Dermis blood vessel endothelial cell (primary cell): Measurements from ENCODE around the gene ZNF302. TPM values are rescaled to one million over a fixed set of nuclear protein-coding genes. Genes with fewer than 3 reads are reported as not detected.
"Not testable (repeated sequence)": the region's sequence is repeated elsewhere in the genome, so short reads cannot be mapped to it uniquely, and the experiment has no call there.

Experiments used
- DNase-seq: peaks from one replicate; pipeline ENCODE4 v3.0.0; 2010
- total RNA-seq: library from RNA; depleted of rRNA; stranded (reverse); fragments of >200 nt; gene quantifications from 2 replicates; pipeline ENCODE4 v1.2.3, GENCODE V29; 2014

Gene ZNF302
- total RNA-seq, 1 donor from 2014 or later, result 15.8 TPM

DNA sequence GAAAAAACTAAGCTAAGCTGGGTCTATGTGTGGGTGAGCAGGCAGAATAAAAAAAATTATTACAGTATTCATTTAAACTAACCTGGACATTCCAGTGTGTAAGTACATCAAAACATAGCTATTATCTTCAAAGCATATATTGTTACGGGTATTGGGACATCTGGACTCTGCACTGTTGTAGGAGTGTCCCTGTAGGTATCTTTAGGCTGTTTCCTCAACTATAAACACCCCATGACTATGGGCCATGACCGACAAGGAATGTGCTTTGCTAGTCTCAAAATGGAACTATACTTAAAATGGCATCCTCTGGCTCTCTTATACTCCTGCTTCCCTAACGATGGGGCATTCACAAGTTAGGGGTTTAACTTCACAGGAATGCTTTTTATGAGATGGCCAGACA is 3.9 kb upstream of the ZNF302 start:
- DNase-seq, result no peak

DNA sequence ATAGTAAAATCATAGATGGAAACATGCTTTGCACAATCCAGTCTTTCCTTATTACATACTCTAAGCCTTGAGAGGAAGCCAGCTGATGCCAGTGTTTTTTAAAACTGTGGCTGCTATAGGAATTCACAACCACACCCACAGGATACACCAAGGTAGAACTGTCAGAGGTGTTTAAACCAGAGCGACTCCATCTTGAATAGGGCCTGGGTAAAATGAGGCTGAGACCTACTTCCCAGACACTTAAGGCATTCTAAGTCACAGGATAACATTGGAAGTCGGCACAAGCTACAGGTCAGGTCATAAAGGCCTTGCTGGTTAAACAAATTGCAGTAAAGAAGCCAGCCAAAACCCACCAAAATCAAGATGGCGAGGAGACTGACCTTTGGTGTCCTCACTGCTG is 2.2 kb upstream of the ZNF302 start:
- DNase-seq, result no peak

DNA sequence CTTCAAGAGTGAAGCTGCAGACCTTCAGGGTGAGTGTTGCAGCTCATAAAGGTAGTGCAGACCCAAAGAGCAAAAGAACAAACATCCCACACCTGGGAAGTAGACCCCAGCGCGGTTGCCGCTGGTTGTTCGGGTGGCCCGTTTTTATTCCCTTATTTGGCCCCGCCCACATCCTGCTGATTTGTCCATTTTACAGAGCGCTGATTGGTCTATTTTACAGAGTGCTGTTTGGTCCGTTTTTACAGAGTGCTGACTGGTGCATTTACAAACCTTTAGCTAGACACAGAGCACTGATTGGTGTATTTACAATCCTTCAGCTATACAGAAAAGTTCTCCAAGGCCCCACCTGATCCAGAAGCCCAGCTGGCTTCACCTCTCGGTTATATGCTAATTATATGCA is 1.6 kb upstream of the ZNF302 start:
- no peak for DNase-seq

DNA sequence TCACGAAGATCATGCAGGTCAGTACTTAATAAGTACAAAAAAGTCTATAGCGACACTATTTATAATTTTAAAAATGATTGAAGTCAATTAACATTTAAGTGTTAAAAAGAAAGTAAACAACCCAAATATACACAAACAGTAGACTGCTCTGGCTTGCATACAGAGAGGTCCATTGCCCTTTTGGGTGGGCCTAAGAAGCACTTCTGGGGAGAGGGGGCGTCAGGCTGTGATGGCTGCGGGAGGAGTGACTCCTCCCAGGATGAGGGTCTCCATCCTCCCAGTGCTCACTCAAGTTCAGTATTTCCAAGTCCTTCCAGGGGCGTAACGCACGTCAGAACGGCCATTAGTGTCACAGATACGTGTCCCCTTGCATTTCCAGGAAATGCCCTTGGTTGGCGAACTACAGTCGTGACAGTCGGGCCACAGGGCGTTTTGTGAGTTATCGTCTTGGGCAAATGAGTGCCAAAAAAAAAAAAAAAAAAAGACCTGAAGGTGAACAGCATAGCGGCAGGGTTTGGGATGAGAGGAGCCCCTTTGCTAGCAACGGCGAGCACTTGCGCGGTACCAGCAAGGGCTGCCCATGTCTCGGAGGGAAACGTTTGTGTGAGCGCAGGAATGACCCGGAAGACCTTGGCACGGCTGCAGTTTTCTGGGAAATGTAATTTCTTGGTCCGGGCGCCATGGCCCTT is 637 bp upstream of the ZNF302 start, which contains the start of gene SCGB2B2:
Gene SCGB2B2 (minus strand): TSS at position 463 of the 689 bp plus-strand sequence. CDS start 82,596 bp downstream, outside the sequence.
- peak; percentile 74 for DNase-seq

DNA sequence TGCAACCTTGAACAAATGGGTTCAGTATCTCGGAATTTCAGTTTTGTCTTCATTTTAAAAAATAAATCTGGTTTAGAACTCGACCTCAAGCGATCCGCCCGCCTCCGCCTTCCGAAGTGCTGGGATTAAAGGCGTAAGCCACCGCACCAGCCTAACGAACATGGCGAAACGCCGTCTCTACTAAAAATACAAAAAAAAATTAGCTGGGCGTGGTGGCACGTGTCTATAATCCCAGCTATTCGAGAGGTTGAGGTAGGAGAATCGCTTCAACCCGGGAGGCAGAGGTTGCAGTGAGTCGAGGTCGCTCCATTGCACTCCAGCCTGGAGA is 571 bp downstream of the ZNF302 start:
- no peak for DNase-seq

DNA sequence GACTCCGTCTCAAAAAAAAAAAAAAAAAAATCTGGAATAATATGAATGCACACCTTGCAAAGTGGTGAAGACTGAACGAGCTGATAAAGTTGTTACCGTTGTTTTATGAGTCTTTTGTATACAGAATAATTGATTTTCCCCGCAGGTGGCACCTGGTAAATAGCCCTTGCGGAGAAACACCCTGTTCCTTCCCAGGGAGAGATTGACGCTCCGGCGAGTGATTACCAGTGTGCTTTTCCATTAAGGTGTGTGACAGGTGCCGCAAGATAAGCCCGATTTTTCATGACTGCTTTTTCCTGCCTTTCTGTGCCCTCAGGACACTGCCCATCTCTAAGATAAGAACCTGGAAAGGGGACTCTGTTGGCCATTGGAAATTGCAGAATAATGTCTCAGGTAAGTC is 943 bp downstream of the ZNF302 start:
- DNase-seq, result no peak

DNA sequence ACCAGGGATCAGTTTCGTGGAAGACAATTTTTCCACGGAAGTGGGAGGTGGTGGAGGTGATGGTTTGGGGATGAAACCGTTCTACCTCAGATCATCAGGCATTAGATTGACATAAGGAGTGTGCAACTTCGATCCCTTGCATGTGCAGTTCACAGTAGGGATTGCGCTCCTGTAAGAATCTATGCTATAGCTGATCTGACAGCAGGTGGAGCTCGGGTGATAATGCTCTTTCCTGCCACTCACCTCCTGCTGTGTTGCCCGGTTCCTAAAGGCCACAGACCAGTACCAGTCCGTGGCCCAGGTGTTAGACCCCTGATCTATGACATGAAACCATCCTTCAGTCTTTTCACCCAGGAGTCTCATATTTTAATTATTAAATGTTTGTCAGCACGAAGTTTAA is 4.0 kb downstream of the ZNF302 start:
- DNase-seq, result no peak

DNA sequence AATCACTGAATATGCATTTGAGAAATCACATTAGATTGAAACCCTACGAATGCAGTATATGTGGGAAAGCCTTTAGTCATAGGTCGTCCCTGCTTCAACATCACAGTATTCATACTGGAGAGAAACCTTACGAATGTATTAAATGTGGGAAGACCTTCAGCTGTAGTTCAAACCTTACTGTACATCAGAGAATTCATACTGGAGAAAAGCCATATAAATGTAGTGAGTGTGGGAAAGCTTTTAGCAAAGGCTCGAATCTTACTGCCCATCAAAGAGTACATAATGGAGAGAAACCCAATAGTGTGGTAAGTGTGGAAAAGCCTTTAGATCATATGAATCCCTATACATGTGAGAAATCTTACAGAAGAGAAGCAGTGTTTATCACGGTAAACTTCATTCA is 7.8 kb downstream of the ZNF302 start:
- not testable (repeated sequence) for DNase-seq

DNA sequence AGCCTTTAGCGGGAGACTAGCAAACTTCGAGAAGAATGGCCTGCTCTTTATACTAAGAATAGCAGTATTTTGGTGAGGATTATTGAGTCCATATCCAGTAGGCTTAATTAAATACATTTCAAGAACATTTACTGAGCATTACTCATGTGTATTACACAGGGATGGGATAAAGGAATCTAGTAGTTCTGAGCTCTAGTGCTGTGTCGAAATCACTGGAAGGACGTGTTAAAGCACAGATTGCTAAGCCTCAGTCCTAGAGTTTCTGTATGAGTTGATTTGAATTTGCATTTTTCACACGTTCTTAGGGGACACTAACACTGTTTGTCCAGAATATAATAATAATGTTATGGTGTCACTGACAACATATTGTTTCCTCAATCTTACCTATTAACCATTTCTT is 9.0 kb downstream of the ZNF302 start:
- DNase-seq, result no peak

DNA sequence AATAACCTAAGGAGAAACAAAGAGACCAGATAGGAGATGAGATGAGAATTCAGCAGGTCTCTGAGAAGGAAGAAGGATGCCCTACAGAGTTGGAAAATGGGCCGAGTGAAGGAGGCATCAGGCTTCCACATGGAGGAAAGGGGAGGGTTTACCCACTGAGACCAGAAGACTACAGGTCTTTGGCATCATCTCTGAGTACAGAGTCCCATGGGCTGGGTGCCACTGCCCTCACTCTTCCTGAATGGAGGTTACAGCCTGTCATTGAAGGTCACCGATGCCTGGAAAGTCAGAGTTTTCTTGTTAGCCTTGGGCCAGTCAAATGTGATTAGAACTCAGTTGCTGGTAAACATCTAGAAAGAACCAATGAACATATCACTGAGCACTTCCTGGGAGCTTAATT is 9.9 kb downstream of the ZNF302 start:
- DNase-seq, result no peak

DNA sequence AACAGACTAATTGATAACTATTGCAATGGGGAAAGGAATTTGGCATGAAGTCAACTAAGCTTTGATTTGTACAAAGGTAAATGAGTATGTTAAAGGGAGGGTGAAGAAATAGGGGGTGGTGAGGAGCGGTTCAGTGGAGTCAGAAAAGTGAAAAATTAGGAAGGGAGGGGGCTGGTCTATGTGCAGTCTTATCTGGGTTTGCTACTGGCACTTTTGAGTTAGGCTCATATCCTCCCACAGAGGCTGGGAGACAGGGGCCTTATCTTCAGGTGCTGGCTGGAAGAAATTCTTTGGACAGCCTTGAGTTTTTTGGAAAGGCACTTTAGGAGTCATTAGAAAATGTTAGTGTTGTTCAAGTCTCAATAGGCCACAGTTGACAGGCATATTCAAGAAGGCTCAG is 11.1 kb downstream of the ZNF302 start:
- DNase-seq, result no peak

DNA sequence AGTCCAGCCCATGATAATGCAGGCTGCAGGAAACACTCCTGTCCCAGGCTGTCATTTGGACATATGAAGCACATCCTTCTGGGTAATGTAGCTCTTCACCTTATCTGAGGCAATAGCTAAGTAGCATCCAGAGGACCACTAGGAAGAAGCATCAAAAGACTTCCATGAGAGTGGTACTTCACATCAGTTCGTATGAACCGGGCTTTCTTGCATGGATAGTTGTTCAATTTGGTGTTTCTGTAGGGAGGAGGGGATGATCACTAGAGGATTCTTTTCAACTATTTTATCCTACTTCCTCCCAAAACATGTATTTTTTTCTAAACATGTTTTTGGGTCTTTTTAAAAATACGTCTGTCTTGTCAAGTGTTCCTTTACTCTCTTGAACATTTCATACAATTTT is 12.9 kb downstream of the ZNF302 start:
- no peak for DNase-seq

DNA sequence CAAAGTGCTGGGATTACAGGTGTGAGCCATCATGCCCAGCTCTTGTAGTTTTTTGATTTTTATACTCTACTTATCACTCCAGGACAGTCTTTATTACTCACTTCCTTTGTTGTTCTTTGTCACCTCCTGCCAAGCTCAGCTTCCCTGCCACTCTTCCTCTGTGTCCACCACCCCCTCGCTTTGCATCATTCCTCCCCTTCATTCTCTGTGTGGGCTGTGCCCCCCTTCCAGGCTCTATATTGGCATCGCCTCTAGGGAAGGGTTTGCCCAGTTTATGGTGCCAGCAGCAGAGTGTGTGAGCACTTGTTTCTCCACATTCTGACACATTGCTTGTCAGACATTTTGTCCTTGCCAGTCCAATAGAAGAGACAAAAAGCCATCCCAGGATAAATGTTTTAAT is 15.1 kb downstream of the ZNF302 start:
- peak; percentile 15 for DNase-seq

DNA sequence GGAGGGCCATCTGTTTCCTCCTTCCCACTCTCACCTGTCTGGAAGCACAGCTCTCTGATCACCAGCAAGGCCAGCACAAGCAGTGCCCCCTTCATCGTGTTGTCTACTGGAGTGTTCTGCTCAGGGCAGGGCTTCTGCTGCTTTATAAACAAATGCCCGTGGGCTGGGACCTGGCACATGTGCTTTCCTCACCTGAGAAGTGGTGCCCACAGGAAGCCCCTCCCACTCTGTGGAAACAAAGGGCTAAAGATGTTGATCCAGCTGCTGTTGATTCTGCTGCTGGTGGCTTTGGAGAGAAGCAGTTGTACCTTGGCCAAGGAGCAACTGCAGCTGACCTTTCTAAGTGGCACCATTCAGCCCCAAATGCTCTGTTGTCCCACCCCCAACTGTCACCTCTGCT is 30.2 kb downstream of the ZNF302 start:
- no peak for DNase-seq

DNA sequence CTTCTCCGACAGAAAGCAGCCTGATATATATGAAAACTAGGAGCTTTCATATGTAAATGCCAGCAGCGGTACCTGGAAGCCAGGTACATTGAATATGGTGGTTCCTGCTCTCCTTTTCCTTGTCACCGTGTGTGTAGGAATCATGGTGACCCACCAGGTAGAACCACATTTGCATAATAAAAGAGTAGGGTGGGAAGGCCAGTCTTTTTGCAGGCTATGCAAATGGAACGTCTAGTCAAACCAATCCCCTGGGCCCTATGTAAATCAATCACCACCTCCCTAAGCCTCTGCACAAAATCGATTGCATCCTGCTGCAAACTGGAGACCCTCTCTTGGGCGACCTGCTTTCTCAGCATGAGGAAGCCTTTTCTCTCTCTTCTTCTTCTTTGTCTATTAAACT is 34.4 kb downstream of the ZNF302 start:
- DNase-seq, result no peak

DNA sequence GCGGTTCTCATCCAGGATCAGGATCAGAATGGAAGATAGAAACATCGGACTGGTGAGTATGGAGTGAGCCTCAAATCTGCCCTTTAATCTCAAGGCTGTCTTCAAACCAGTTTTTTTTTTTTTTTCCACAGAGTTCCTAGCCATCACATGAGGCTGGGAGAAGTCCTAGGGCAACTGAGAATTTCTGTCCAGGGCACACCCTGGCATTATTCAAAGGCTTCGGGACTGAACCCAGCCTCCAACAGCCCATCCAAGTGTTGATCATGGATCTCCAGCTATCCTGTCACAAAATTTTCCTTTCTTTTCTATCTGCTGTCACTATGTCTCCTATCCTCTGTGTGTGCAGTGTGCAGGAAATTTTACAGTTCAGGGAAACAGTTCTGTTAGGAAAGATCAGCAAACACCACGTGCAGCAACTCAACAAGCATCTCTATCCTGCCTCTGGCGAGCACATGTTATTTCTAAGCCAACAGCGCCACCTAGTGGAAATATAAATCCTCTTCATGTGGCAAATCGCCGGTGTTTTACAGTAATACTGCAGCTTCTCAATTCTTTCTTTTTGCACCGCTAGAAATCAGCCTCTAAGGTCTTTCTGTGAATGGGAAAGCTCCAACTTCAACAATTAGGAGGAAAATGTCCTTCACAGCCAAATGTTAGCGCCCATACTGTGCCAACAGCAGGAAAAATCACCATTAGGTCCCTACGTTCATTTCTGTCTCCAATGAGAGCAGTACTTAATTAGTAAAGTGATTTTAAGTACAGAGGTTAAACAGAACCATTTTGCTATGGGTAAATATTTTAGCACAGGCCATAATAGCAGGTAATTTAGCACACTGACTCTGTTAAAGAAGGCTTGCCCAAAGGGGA is 35.1 kb downstream of the ZNF302 start:
- DNase-seq, result peak; percentile 89

DNA sequence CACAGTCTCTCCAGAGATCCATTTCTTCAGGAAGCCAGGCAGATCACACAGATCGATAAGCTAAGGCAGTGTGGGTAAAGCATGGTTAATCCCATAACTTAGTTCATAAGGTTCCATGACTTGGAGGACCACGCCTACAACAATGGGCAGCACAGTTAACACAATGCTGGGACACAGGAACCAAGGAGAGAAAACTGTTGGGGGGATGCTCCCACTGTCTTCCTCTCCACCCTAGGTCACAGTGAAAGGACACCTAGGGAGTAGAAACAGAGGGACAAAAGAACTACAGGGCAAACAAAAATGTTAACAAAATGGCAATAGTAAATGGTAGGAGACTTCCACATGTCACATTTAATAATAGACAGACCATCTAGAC is 35.8 kb downstream of the ZNF302 start:
- DNase-seq, result no peak

DNA sequence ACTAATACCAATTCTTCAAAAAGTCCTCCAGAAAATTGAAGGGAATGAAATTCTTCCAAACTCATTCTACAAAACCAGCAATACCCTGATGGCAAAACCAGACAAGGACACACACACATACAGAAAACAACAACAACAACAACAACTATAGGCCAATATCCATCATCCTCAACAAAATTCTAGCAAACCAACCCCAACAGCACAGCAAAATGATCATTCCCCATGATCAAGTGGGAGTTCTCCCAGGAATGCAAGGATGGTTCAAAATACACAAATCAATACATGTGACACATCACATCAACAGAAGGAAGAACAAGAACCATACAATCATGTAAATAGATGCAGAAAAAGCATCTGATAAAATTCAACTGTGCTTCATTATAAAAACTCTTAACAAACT is 37.9 kb downstream of the ZNF302 start:
- no peak for DNase-seq

DNA sequence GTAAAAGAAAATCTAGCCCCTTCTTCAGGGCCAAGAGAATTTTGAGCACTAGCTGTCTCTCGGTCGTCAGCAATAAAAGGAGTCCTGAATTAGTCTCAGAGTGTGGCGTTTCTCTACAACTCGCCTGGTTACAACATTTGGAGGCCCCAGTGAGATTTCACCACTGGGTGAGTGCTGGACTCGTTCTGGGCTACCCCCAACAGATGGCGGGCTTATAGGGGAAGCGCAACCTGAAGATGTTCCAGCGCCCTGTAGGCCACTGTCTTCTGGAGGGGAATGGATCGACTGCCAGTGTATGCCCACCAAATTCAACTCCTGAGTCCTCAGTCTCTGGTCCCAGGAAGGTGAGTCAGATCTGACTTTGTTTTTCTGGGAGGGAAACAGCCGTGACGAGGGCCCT is 44.9 kb downstream of the ZNF302 start:
- DNase-seq, result no peak

DNA sequence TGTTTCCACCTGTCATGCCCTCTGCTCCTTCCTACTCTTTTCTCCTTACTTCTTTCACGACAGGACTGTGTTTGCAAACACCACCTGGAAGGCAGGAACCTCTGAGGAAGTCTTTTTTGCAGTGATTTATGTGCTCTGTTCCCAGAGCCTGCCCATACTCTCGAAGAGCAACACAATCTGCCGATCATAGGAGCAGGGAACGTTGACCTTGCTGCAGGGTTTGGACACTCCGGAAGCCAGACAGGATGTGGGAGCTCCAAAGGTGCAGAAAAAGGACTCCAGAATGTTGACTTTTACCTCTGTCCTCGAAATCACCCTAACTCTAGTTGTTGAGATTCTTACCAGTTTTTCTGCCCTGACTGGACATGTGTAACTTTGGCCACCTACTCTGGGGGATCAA is 47.9 kb downstream of the ZNF302 start:
- no peak for DNase-seq

DNA sequence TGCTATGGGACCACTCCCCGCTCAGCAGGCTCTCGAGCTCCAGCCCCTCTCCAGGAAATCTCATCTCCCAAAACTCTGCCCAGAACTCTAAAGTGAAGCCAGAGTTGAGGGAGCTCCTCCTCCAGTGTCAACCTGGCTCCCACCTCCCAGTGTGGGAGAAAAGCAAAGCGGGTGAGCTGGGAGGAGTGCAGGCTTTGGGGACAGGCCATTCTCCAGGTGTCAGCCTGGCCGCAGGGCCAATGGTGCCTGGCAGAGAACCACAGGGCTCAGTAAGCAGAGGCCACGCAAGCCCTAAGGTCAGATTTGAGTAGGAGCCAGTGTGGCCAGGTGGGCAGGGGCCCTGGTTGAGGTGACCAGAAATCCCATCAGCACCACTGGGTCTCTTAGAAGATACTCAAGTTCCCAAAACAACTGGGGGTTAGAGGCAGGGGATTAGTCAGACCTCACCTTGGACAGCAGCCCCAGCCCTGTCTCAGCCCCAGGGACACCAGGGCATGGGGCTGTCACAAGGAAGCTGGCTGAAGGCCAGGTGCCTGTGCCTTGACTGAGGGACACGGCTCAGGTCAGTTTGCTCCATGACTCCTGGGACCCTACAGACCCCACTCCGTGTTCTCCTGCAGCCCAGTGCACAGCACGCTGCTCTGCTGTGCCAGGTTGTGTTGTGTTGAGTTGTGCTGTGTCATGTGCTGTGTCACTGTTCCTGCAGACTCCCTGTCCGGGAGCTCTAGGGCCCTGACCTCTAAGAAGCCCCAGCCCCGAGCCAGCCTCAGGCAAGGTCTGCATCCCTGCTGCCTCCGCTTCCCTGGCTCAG is 53.7 kb downstream of the ZNF302 start:
- DNase-seq, result no peak

DNA sequence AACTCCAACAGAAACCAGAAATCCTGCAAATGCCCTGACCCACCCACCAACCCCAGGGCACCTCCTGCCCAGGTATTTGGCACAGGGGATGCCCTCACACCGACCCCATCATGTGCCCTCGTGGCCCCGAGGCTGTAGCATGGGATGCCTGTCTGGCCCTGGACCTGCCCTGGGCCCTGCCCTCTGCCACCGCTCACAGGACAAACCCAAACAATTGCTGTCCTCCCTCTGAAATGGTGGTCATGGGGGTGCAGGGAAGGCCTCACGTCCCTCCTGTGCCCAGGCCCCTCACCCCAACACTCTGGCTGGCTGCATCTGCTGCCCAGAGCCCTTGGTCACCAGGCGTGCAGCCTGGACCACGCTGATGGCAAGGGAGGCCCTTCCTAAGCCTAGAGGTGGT is 54.5 kb downstream of the ZNF302 start:
- no peak for DNase-seq

DNA sequence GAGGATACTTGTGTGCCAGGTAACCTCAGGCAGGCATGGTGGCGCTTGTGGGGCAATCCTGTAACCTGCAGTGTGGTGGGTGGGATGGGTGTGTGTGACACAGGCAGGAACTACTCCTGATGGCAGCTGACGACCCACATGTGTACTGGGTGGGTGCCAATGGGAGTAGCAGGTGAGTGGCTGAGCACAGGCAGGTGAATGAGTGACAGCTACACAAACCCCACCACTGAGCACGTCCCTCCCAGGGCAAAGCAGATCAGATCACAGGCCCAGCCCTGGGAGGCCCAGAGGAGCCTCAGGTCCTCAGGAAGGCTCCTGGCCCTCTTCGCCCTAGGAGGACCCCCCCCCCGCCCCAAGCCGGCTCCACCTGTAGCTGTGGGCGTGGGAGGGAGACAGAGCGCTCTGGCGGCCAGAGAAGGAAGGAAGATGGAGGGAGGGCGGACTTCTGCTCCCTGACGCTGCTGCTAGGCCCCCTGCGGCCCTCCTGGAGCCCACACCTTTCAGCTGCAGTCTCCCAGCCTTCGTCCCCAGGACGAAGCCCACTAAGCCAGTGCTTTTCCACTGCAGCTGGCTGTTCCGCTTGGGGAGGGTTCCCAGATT is 55.2 kb downstream of the ZNF302 start:
- no peak for DNase-seq
